Stimulated activated CD8-positive, alpha-beta memory T cell treated with anti-CD3 and anti-CD28 coated beads, Interleukin-7, amount 100 ng/mL, for 24 hours (primary cell): ENCODE data around the gene UNC5C.
"Not testable (repeated sequence)": the region's sequence is repeated elsewhere in the genome, so short reads cannot be mapped to it uniquely, and the experiment has no call there.

Experiments used
- DNase-seq: peaks from one replicate; pipeline ENCODE4 v3.0.0-alpha.2; 2020; ENCODE audit warnings: low read depth

UNC5C gene

DNA sequence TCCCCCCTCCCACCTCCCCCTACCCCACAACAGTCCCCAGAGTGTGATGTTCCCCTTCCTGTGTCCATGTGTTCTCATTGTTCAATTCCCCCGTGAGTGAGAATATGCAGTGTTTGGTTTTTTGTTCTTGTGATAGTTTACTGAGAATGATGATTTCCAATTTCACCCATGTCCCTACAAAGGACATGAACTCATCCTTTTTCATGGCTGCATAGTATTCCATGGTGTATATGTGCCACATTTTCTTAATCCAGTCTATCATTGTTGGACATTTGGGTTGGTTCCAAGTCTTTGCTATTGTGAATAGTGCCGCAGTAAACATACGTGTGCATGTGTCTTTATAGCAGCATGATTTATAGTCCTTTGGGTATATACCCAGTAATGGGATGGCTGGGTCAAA is 377.4 kb downstream of the UNC5C start:
- not testable (repeated sequence) for DNase-seq

DNA sequence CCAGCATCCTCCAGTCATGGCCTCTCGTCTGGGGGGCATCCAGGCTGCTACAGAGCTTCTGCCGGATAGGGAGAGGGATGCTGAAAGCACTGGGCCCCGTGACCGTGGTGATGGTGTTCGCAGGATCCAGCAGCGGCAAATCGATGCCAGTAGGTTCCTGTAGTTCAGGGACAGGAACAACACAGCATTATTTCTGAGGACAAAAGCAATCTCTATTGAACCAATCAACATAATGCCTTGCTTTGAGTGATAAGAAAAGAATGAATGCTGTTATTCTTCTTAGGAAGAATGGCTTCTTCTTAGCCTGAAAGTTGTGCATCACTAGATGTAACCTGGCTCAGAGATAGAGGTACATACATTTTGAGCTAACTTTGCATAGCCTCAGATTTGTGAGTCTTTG is 378.6 kb downstream of the UNC5C start:
- no peak for DNase-seq

DNA sequence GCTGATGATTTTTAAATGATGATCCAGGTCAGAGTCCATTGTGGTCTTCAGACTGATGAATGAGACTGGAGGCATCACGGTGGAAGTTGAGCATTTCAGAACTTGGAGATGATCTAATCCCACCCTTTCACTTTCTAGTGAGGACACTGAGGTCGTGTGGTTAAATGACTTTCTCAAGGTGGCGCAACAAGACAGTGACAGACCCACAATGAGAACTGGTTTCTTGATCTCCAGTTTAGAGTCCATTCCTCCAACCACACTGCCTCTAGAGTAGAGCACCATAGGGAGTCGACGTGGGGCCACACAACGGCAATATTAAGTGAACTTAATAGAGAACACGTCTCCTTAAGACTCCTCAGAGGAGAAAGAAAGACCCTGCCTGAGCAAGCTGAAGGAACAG is 381.0 kb downstream of the UNC5C start:
- DNase-seq = no peak

DNA sequence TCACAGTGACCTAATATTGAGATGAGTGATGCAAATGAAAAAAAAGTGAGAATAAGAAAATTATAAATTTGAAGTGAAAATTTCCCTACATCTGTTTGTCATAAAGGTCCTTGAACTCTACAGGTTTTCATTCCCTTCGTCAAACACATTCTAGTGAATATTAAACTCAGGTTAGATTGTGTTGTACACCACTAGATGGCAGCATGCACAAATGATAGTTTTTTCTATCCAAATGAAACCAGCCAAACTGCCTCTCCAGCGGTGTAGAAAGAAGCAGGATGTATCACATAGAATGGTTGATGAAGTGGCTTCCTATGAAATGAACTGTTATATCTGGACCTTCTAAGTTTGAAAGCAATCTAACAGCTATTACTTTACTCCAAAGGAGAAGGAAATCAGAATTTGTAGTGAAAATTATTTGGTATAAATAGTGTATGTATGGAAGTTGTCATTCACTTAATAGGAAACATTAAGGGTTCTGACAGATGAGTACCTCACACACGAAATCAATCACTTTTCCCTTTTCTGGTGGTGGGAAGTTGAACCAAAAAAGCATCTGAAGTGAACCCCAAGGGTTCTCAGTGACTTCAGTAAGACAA is 382.7 kb downstream of the UNC5C start:
- DNase-seq = no peak

DNA sequence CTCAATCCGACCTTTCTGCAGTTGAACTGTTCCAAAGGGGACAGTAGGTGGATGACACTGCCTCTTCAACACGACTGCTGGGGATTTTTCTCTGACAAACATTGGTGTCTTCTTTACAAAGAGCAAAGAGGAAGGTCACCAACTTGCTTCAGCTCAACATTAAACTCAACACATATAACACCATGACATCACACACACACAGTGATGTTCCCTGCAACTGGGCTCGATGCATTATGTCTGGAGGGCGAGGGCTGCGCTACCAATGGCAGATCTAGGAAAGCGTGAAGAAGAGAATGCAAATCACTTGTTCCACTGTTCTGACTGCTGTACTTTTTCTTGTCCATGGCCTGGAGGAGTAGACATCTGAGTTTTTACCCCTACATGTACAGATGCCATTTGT is 385.9 kb downstream of the UNC5C start:
- no peak for DNase-seq

DNA sequence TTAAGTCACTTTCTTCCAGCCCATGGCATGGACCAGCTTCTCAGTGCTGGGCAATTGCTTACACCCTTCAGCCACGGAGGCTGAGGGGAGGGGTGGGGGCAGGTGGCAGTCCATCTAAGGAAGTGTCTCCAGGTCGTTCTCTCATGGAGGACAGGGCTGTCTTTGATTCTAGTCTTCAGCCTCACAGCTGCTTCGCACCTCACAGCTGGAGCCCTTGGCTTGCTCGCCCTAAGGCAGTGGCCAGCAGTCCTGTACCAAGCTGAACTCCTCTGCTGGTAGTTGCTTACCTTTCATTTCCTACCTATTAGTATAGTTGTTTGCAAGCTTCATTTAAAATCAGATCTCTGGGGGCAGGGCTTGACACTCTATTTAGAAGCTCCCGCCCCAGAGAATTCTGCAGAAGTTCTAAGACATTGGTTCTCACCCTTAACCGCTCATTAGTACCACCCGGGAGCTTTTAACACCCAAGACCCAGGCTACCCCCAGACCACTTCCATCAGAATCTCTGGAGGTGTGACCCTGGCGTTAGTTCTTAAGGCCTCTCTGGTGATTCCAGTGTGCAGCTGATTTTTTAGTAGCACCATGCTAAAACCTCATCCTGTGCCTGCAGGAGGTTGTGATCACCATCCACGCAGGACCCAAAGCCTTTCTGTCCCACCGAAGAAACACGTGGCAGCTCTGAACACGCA is 386.8 kb downstream of the UNC5C start:
- no peak for DNase-seq

DNA sequence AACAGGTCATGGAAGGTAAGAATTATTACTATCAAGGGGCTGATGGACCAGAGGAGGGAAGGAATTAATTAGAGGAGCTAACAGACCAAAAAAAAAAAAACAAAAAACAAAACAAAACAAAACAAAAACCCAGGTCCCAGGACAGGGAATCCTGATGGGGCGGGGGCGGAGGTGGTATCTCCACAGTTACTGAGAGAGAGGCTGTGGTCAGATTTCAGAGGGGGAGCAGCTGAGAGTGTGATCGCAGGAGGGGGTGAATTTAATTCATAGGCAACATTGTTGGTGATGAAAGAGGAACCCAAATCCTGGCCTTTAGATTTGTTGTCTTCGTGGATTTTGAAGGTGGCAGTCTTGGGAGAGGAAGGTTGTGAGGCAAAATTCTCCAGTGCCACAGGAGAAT is 389.4 kb downstream of the UNC5C start:
- no peak for DNase-seq

DNA sequence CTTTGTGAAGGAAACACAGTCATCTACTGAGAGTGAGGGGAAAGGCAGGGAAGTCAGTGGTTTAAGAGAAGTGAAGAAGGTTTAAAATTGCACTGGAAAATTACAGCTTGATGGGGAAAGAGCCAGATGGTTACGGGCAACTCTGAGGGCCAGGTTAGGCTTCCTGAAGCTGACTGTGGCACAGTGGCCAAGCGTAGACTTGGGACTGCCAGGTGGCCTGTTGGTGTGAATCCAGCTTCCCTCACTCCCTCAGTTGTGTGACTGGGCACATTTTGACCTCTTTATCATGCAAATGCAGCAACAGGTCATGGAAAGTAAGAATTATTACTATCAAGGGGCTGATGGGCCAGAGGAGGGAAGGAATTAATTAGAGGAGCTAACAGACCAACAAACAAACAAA is 390.1 kb downstream of the UNC5C start:
- DNase-seq = no peak

DNA sequence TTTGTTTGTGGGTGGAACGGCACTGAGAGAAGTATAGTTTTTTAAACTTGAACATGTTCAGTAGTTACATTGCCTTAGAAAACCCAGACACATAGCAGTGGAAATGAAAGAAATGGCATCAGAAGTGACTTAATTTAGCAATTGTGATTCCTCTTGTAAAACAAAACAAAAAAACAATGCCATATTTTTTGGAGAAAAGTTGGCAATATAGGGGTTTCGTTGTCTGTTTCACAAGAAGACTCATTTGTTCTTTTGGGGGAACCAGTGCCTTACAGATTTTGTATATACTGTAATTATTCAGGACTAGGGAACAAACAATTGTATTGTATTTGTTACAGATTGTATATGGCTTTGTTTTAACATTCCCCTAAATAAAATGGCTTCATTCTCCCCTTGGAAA is 390.7 kb downstream of the UNC5C start:
- no peak for DNase-seq

DNA sequence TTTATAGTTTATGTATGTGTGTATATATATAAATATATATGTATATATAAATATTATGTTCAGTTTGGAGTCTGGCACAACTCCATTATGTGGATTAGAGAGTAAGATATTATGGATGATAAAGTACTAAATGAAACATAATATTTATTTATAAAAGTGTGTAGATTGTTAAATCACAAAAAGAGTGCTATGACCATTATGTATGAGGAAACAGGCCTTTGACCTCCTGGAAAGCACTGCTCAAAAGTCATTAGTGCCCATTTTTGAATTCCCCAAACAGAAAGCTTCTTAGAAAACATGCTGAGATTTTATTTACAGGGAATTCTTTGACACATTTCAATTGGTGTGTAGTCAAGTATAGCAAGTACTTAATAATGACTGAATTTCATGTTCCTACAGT is 391.2 kb downstream of the UNC5C start:
- DNase-seq = no peak

DNA sequence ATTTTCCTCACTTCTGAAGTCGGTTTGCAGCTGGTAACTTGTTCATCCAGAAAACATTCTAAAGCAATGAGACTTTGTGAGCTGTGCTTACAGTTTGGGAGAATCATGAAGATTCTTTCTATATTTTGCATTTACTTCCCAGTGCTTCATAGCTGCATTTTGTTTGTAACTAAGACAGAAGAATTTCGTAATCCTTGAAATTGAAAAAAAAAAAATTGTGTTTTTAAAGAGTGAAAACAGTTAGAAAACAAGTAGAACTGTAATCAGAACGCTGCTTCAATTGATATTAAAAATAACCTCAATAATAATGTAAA is 392.4 kb downstream of the UNC5C start:
- DNase-seq = no peak

DNA sequence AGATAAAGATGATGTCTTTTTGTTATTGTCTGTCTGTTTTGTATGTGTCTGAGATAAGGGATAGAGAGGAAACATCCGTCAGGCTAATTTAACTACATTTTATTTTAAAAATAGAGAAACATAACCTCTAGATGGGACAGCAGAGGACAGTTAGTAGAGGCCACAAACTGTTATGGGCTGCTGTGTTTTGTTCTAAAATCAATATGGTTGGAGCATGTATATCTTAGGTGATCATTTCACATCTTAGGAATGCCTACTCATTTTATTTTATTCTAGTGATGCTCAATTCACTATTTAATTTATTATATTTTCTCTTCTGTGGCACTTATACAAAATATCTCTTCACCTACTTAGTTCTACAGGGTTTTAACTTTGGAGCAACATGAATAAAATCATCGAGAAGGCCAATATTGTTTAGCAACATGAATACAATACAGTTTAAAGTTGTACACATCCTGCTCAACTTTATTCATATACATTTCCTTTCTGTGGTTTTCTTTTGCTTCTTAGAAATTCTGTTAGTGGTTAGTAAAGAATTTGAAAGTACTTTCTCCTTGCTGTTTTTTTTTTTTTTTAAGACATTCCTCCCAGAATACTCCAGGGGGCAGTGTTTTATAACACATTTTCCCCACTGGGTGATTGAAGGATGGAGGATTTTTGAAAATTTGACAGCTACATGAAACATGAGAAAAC is 392.9 kb downstream of the UNC5C start:
- DNase-seq = no peak

DNA sequence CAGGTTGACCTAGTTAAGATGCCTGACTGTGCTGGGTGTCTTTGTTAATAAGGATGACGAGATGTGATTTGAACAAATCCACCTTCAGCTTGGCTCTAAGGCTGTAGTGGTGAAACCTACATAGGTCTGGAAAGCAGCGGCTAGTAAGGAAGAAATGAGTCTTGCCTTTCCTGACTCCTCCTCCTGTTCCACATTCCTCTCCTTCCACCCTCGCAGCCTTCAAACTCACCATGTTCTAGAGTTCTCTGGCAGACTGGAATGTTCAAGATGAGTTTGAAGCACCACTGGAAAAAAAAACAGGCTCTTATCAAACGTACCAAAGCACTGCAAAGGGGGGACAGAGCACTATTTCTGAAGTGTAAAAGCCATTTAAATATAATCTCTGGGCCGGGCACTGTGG is 395.6 kb downstream of the UNC5C start:
- no peak for DNase-seq

DNA sequence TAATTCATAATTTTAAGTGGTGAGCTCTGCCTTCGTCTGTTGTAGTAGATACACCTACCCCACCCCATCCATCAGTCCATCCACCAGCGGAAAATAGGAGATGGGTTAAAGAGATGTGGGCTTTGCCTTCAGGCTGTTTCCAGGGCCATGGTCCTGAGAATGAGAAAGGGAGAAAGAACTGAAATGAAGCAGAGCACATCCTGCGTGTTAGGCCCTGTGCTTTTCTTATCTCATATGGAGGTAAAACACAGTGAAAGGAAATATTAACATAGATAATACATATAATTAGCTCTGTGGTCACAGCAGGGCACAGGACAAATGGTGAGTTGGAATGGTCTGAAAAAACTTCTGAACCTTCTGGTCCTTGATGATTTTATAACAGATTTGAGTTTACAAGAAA is 397.5 kb downstream of the UNC5C start:
- no peak for DNase-seq

DNA sequence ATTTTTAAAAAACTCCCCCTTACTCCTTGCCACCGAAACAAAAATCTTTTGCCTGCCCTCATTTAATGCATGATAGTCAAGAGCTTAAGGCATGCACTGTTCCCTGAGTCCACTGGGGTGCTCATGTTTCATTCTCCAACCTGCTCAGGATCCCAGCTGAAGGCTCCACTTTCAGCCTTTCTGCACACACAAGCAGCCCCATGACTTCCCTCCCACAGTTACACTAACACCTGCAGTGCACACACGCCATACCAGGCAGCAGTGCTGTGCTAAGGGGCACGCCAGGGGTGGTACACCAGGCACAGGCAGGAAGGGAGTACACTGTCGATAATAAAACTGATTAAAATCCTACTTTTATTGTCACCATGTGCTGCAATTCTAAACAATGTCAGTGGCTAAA is 405.8 kb downstream of the UNC5C start:
- DNase-seq = no peak

DNA sequence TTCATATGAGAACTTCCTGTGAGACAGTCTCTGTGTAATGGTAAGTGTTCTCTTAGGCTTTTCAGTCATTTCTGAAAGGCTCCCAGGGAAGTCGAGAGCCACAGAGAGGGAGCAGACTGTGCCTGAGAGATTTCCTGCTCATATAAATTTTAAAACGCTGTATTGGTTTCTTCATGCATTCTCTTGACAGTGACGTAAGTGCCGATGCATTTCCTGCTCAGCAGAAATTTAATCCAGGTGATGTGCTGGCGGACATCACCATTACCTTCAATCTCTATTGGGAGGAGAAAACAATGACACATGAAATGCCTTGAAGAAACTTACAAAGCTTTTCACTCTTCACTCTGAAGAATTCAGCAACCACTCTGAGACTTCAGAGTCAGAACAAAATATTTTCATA is 407.4 kb downstream of the UNC5C start:
- DNase-seq = no peak

DNA sequence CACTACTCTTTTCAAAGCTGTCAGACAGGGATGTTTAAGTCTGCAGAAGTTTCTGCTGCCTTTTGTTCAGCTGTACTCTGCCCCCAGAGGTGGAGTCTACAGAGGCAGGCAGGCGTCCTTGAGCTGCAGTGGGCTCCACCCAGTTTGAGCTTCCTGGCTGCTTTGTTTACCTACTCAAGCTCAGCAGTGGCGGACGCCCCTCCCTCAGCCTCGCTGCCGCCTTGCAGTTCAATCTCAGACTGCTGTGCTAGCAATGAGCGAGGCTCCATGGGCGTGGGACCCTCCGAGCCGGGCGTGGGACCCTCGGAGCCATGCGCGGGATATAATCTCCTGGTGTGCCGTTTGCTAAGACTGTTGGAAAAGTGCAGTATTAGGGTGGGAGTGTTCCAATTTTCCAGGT is 409.3 kb downstream of the UNC5C start:
- not testable (repeated sequence) for DNase-seq

DNA sequence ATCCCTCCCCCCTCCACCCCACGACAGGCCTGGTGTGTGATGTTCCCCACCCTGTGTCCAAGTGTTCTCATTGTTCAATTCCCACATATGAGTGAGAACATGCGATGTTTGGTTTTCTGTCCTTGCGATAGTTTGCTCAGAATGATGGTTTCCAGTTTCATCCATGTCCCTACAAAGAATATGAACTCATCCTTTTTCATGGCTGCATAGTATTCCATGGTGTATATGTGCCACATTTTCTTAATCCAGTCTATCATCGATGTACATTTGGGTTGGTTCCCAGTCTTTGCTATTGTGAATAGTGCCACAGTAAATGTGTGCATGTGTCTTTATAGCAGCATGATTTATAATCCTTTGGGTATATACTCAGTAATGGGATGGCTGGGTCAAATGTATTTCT is 414.8 kb downstream of the UNC5C start:
- DNase-seq = not testable (repeated sequence)

DNA sequence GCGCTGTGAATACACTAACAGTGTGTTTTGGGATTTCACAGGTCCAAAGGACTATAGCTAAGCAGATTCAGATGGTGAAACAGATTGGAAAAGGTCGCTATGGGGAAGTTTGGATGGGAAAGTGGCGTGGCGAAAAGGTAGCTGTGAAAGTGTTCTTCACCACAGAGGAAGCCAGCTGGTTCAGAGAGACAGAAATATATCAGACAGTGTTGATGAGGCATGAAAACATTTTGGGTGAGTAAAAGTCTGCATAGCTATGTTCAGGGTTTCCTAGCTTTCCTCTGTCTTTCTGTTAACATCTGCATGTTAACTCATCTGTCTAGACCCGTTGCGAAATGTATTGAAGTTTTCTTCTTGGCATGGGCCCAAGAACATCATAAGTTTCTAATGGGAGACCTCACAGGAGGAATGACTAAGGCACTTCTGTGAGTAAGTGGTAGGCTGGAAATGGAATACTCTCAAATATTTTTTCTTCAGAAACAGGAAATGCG is 418.9 kb downstream of the UNC5C start:
- no peak for DNase-seq

DNA sequence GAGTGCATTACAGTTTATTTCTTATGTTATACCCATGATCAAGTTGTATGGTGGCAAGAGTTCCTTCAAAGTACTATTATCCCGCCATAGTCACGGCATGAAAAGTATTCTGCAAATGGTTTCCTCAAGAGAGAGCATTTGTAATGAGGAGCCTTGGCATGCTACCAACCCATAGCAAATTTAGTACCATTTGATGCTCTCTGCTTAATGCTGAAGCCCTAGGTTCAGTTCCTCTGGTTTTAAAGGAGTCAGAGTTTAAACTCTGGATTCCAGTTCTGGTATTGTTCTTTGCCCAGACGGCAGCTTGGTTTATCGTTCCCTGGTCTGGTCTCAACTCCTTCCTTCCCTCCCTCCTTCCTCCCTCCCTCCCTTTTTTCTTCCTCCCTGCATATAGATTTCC is 419.7 kb downstream of the UNC5C start:
- no peak for DNase-seq

DNA sequence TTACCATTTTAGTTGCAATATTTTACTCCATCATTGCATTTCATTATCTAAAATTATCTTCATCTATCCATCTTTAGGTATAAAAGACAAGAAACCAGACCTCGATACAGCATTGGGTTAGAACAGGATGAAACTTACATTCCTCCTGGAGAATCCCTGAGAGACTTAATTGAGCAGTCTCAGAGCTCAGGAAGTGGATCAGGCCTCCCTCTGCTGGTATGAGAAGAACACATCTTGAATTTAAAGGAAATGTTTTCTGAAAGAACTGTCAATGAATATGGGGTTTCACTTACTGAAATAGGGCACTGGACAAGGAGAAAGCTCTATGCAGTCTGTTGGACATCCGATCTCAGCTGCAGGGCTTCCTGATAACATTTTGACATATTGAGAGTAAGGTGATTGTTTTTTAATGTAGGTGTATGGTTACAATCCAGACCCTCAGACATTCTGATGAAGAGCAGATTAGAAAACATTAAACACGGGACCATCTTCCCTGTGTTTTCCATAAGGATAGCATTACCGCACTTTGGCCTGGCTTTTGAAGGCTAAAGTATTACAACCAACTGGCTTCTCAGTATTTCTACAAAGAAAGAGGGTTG is 423.8 kb downstream of the UNC5C start:
- DNase-seq = no peak

DNA sequence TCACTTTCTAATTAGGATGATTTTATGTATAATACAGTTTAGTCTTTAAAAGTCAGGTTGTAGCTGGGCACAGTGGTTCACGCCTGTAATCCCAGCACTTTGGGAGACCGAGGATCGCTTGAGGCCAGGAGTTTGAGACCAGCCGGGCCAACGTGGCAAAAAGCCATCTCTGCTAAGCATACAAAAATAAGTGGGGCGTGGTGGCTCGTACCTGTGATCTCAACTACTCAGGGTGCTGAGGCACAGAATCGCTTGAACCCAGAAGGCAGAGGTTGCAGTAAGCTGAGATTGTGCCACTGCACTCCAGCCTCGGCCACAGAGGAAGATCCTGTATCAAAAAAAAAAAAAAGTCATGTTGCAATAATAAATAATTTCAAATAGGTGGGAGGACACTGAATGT is 426.8 kb downstream of the UNC5C start:
- DNase-seq = no peak

DNA sequence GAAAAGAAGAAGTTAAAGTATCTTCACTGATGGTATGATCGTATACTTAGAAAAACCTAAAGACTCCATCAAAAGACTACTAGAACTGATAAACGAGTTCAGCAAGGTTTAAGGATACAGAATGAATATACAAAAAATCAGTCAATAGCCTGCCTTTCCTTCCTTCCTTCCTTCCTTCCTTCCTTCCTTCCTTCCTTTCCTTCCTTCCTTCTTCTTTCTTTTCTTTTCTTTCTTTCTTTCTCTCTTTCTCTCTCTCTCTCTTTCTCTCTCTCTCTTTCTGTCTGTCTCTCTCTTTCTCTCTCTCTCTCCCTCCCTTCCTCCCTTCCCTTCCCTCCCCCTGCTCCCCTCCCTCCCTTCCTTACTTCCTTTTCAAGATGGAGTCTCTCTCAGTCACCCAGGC is 428.3 kb downstream of the UNC5C start:
- DNase-seq = no peak
